K562 treated with DMSO at 1 percent for 48 hours (cell line): ENCODE results near the gene SKIC3. TPM values are rescaled to one million over a fixed set of nuclear protein-coding genes. Genes with fewer than 3 reads are reported as not detected.

Source experiments
- total RNA-seq: library from RNA; unstranded; fragments of 300-600 nt; gene quantifications from 2 replicates; pipeline ENCODE4 v1.2.3, GENCODE V29; 2022; ENCODE audit warnings: low replicate concordance; ENCODE audit errors: extremely low read depth

SKIC3 gene
- total RNA-seq = not detected in 2 replicates

DNA sequence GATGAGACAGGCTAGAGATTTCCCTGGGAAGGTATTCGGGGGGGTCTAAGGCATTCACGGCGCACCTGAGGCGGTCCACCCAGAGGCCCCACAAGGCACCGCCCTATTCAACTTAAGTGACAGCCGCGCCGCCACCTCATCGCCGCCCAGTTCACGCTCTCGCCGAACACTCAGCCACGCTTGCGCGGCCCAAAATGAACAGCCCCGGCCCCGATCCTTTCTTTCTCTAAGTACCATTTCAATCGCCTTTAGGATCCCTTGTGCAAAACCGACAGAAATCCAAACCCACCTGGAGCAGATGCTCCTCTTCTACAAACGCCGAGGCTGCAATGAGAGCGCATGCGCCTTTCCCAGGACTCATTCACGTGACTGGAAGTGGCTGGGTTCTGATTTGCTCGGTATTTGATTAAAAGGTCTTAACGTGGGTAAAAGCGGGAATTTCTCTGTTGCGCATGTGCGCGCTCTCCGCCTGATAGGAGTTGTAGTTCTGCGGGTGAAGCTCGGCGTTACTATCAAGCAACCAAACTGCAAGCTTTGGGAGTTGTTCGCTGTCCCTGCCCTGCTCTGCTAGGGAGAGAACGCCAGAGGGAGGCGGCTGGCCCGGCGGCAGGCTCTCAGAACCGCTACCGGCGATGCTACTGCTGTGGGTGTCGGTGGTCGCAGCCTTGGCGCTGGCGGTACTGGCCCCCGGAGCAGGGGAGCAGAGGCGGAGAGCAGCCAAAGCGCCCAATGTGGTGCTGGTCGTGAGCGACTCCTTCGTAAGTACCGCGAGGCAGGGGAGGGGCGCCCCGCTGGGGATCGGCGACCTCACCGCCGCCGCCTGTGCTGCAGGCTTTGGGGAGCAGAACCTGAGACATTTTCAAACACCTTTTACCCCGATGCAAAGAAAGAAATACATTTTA, at the start of gene SKIC3, which contains the start of gene ARSK:
TSS of gene SKIC3 (minus strand) at position 331 of the 902 bp plus-strand sequence. CDS start 7,827 bp downstream, outside the sequence.
TSS of gene ARSK (plus strand) at position 455 of the 902 bp plus-strand sequence. CDS start at position 633, 178 bp downstream.

Other genes with a start within 250 kb of the SKIC3 start
- not detected in 2 replicates for gene FAM81B, start 163.6 kb downstream of the SKIC3 start, total RNA-seq
- not detected in 2 replicates for gene ARSK, start 124 bp upstream of the SKIC3 start, total RNA-seq
- gene GPR150, start 65.1 kb upstream of the SKIC3 start, total RNA-seq = not detected in 2 replicates
- not detected in 2 replicates for gene RFESD, start 91.8 kb upstream of the SKIC3 start, total RNA-seq
- not detected in 2 replicates for gene SPATA9, start 128.0 kb upstream of the SKIC3 start, total RNA-seq
- gene RHOBTB3, start 176.4 kb upstream of the SKIC3 start, total RNA-seq = 1,301 TPM in 1 of 2 replicates, not detected in the other